Smooth muscle cell (in vitro differentiated cells): ENCODE data around the gene IL11RA. TPM values are rescaled to one million over a fixed set of nuclear protein-coding genes. Genes with fewer than 3 reads are reported as not detected.
A peak's percentile ranks its signal among the peaks of the same experiment; 100 is the strongest.

Experiments used
- DNase-seq: peaks from one replicate; lab custom pipeline; 2025; ENCODE audit not compliant: unreplicated experiment; lab: John Stamatoyannopoulos, UW
- H2AFZ ChIP-seq: fragments of 200-600 bp; sonication (generic); 2 replicates; pipeline ENCODE4 v1.6.0; 2016; ENCODE audit warnings: antibody characterized with exemption, low read depth, mild to moderate bottlenecking
- H3F3A ChIP-seq: fragments of 200-600 bp; sonication (generic); 2 replicates; pipeline ENCODE4 v1.6.0; 2017; ENCODE audit warnings: antibody characterized with exemption, low read depth
- H3K27ac ChIP-seq: fragments of 200-600 bp; sonication (generic); 2 replicates; pipeline ENCODE4 v1.5.1; 2016; ENCODE audit warnings: low read depth, mild to moderate bottlenecking
- H3K27me3 ChIP-seq: fragments of 200-600 bp; sonication (generic); 2 replicates; pipeline ENCODE4 v1.6.1; 2016; ENCODE audit warnings: low read depth, mild to moderate bottlenecking
- H3K36me3 ChIP-seq: fragments of 200-600 bp; sonication (generic); 2 replicates; pipeline ENCODE4 v1.5.1; 2016; ENCODE audit warnings: low read depth
- H3K4me1 ChIP-seq: fragments of 200-600 bp; sonication (generic); 2 replicates; pipeline ENCODE4 v1.5.1; 2016; ENCODE audit warnings: low read depth
- H3K4me2 ChIP-seq: fragments of 200-600 bp; sonication (generic); 2 replicates; pipeline ENCODE4 v1.6.0; 2016; ENCODE audit warnings: mild to moderate bottlenecking
- H3K4me3 ChIP-seq: fragments of 200-600 bp; sonication (generic); 2 replicates; pipeline ENCODE4 v1.5.1; 2016; ENCODE audit warnings: mild to moderate bottlenecking
- H3K79me2 ChIP-seq: fragments of 200-600 bp; sonication (generic); 2 replicates; pipeline ENCODE4 v1.6.0; 2016; ENCODE audit warnings: low read depth, mild to moderate bottlenecking
- H3K9ac ChIP-seq: fragments of 200-600 bp; sonication (generic); 2 replicates; pipeline ENCODE4 v1.6.0; 2016; ENCODE audit warnings: low read depth
- H3K9me3 ChIP-seq: fragments of 200-600 bp; sonication (generic); replicated peaks from 2 replicates; pipeline ENCODE4 v1.5.1; 2016; ENCODE audit warnings: low read depth
- H4K20me1 ChIP-seq: fragments of 200-600 bp; sonication (generic); 2 replicates; pipeline ENCODE4 v1.6.0; 2016; ENCODE audit warnings: low read depth
- CTCF ChIP-seq: fragments of 200-600 bp; sonication (generic); IDR thresholded peaks from 2 replicates; pipeline ENCODE4 v1.5.1; 2017; ENCODE audit warnings: borderline replicate concordance, mild to moderate bottlenecking, antibody characterized with exemption; ENCODE audit not compliant: insufficient read depth, poor library complexity, severe bottlenecking
- WGBS: methylation state at CpG from one replicate; pipeline ENCODE4 v1.1.7; 2016; ENCODE audit warnings: low lambda C conversion rate; 5-methylcytosine and 5-hydroxymethylcytosine counted together
- polyA plus RNA-seq: library from polyadenylated mRNA; unstranded; fragments of >200 nt; fragmentation: Nextera tagmentation; extraction: Ambion mirVana; gene quantifications from 2 replicates; pipeline ENCODE4 v1.2.1, GENCODE V29; 2016
- total RNA-seq: library from RNA; depleted of rRNA; stranded (reverse); fragments of >200 nt; gene quantifications from 2 replicates; pipeline ENCODE4 v1.2.3, GENCODE V29; 2014

Gene IL11RA
- total and polyA plus RNA-seq, 2 experiments from 2014 or later, result 44.5 to 99.8 TPM

DNA sequence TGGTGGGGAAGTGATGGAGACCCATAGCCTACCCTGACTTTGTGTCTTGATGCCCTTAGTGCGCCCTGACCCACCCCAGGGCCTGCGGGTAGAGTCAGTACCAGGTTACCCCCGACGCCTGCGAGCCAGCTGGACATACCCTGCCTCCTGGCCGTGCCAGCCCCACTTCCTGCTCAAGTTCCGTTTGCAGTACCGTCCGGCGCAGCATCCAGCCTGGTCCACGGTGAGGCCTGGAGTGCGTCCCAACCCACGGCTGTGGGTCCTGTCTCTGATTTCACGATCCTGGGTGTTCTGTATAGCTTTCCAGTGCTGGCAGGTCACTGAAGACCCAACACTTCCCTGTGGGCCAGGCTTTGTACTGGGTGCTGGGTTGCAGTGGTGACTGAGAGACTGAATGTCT, 6.5 kb downstream of the IL11RA start:
- H3K79me2 ChIP-seq, result no peaks in the 10 kb centered on the region

DNA sequence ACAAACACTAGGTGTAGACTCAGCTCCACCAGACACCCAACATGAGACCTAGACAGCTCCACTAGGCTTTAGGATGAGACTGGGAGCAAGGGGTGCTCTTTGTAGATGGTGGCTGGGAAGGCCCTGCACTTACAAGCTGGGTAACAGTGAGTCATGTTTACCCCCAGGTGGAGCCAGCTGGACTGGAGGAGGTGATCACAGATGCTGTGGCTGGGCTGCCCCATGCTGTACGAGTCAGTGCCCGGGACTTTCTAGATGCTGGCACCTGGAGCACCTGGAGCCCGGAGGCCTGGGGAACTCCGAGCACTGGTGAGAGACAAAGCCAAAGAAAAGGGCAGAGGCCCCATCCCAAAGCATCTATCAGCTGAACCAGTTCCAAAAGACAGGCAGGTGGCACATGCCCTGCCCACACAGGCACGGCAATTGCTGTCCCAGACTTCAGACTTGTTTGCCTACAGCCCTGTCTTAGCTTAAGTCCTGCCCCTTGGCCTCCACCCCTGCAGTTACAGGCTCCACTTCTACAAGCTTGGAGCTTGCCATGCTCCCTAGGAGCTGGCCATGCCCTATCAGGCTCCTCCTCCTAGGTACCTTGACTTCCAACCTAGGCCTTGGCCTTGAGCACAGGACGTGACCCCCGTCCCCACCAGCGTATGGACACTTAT, 7.7 kb downstream of the IL11RA start:
- H3K27ac ChIP-seq, result no peak overlapping the region
- H3K4me3 ChIP-seq, result no peak overlapping the region
- no peak overlapping the region for H3K4me2 ChIP-seq
- no peaks in the 10 kb centered on the region for H3K36me3 ChIP-seq
- H3K9me3 ChIP-seq, result no peaks in the 10 kb centered on the region
- WGBS, result 92% methylated on average over 8 of the region's 8 CpGs
- no peak overlapping the region for H3K9ac ChIP-seq
- peaks cover 4% of the 10 kb centered on the region for H3K4me1 ChIP-seq
- no peaks in the 10 kb centered on the region for H4K20me1 ChIP-seq
- no peak overlapping the region for H2AFZ ChIP-seq
- H3F3A ChIP-seq, result peaks cover 6% of the 10 kb centered on the region
- no peak for DNase-seq
- no peaks in the 10 kb centered on the region for H3K79me2 ChIP-seq
- H3K27me3 ChIP-seq, result no peaks in the 10 kb centered on the region
- no peak for TF ChIP-seq CTCF

More for the DNA sequence above, 6.5 kb downstream of the IL11RA start:
- H4K20me1 ChIP-seq, result no peaks in the 10 kb centered on the region
- WGBS, result 95% methylated on average over 14 of the region's 14 CpGs
- H3K9me3 ChIP-seq, result no peaks in the 10 kb centered on the region
- no peak overlapping the region for H3K4me3 ChIP-seq
- peaks cover 7% of the 10 kb centered on the region for H3K4me1 ChIP-seq
- TF ChIP-seq CTCF, result no peak
- no peaks in the 10 kb centered on the region for H3K36me3 ChIP-seq
- no peak overlapping the region for H2AFZ ChIP-seq
- no peak overlapping the region for H3K9ac ChIP-seq
- no peak overlapping the region for H3K4me2 ChIP-seq
- no peaks in the 10 kb centered on the region for H3K27me3 ChIP-seq
- DNase-seq, result no peak
- H3F3A ChIP-seq, result peaks cover 6% of the 10 kb centered on the region
- H3K27ac ChIP-seq, result no peak overlapping the region

DNA sequence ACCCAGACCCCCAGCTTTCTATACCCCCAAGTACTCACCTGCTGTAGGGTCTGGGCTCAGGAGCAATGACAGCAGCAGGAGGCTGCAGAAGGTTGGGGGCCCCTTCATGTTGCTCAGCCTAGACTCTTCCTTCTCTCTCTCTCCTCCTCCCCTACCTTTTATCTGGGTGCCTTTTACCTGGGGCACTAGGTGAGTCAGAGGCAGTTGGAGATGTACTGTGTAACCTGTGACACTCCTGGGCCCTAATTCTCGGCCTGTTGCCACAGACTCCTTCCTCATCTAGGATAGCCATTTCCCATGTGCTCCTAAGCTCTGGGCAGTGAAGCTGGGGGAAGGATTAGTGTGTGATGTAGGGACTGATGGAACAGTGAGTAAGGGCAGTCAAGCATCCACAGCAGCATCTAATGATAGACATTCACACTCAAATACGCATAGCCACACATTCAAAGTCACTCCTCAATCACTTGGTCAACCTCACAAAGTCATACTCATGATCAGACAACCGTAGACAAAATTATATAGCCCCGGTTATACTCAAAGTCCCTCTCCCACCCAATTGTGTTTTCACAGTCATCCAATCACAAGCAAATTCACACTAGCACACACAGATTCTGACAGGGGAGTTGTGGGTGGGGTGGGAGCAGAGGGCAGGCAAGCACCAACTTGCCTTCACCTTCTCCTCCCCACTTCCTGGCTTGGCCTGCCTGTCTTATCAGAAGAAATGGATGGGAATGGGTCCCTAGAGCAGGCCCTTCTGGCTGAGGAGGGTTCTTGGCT, 10.7 kb downstream of the IL11RA start, which contains the start of gene CCL27:
Gene CCL27 (minus strand): TSS at position 132 of the 777 bp plus-strand sequence. CDS start 24 bp downstream, at position 108.
- H3K9me3 ChIP-seq, result no peaks in the 10 kb centered on the region
- peaks cover 5% of the 10 kb centered on the region for H3K79me2 ChIP-seq
- no peaks in the 10 kb centered on the region for H3K27me3 ChIP-seq
- no peak within 1 kb of the TSS for H3K4me2 ChIP-seq
- WGBS, result 93% methylated on average over 4 of the region's 4 CpGs
- peaks cover 10% of the 10 kb centered on the region for H3K4me1 ChIP-seq
- DNase-seq, result no peak
- TF ChIP-seq CTCF, result no peak
- no peak within 1 kb of the TSS for H3K9ac ChIP-seq
- peaks cover 8% of the 10 kb centered on the region for H3F3A ChIP-seq
- no peaks in the 10 kb centered on the region for H4K20me1 ChIP-seq
- H2AFZ ChIP-seq, result no peak within 1 kb of the TSS
- H3K27ac ChIP-seq, result peak within 1 kb of the TSS; percentile 31
- H3K36me3 ChIP-seq, result no peaks in the 10 kb centered on the region
- H3K4me3 ChIP-seq, result no peak within 1 kb of the TSS
